Osteoblast (primary cell): ENCODE measurements around the gene GIPR. TPM values are rescaled to one million over a fixed set of nuclear protein-coding genes. Genes with fewer than 3 reads are reported as not detected.

Experiments used
- DNase-seq: peaks from one replicate; pipeline ENCODE4 v3.0.0; 2011; ENCODE audit warnings: low spot score, mixed read lengths; ENCODE audit not compliant: insufficient read length; ENCODE audit errors: missing footprints
- H2AFZ ChIP-seq: 2 replicates; pipeline ENCODE4 v1.6.0; 2011; ENCODE audit warnings: mild to moderate bottlenecking, low read length
- H3K27ac ChIP-seq: 2 replicates; pipeline ENCODE4 v1.5.1; 2011; ENCODE audit warnings: mild to moderate bottlenecking, low read depth, low read length, moderate library complexity
- H3K27me3 ChIP-seq: 2 replicates; pipeline ENCODE4 v1.6.0; 2012; ENCODE audit warnings: mild to moderate bottlenecking, control low read depth, inconsistent platforms, low read length, moderate library complexity; ENCODE audit not compliant: insufficient read depth
- H3K36me3 ChIP-seq: 2 replicates; pipeline ENCODE4 v1.5.1; 2011; ENCODE audit warnings: mild to moderate bottlenecking, low read length, control low read depth, moderate library complexity; ENCODE audit not compliant: insufficient read depth
- H3K4me1 ChIP-seq: 2 replicates; pipeline ENCODE4 v1.5.1; 2011; ENCODE audit warnings: mild to moderate bottlenecking, low read length, control low read depth, moderate library complexity; ENCODE audit not compliant: insufficient read depth
- H3K4me2 ChIP-seq: 2 replicates; pipeline ENCODE4 v1.6.0; 2011; ENCODE audit warnings: mild to moderate bottlenecking, low read length; ENCODE audit not compliant: insufficient read depth
- H3K4me3 ChIP-seq: fragments of 200-600 bp; sonication (generic); 3 replicates; pipeline ENCODE4 v1.5.1; 2012; ENCODE audit warnings: mild to moderate bottlenecking, low read length, inconsistent platforms; ENCODE audit not compliant: insufficient read depth
- H3K79me2 ChIP-seq: 2 replicates; pipeline ENCODE4 v1.6.0; 2012; ENCODE audit warnings: mild to moderate bottlenecking, low read length, control low read depth, inconsistent platforms; ENCODE audit not compliant: insufficient read depth
- H3K9me3 ChIP-seq: 2 replicates; pipeline ENCODE4 v1.5.1; 2011; ENCODE audit warnings: low read depth, low read length, control low read depth
- H4K20me1 ChIP-seq: 2 replicates; pipeline ENCODE4 v1.6.0; 2012; ENCODE audit warnings: mild to moderate bottlenecking, low read length, control low read depth; ENCODE audit not compliant: insufficient read depth
- total RNA-seq: library from RNA; depleted of rRNA; stranded (reverse); fragments of >200 nt; gene quantifications from 2 replicates; pipeline ENCODE4 v1.2.3, GENCODE V29; 2012
- TF ChIP-seq, protein P1 (sequence below): IDR thresholded peaks from 2 replicates; pipeline ENCODE4 v1.5.1; 2011; ENCODE audit warnings: mild to moderate bottlenecking, low read depth, low read length, moderate library complexity; ENCODE audit errors: extremely low read depth

Gene GIPR
- total RNA-seq, 1 donor: under 0.01 TPM

- H3K36me3 ChIP-seq: peaks cover 34% of the 10 kb centered on the region
These were observed 19.6 kb downstream of the GIPR start for GRCh38 chr19:45687599-45687998.

DNA sequence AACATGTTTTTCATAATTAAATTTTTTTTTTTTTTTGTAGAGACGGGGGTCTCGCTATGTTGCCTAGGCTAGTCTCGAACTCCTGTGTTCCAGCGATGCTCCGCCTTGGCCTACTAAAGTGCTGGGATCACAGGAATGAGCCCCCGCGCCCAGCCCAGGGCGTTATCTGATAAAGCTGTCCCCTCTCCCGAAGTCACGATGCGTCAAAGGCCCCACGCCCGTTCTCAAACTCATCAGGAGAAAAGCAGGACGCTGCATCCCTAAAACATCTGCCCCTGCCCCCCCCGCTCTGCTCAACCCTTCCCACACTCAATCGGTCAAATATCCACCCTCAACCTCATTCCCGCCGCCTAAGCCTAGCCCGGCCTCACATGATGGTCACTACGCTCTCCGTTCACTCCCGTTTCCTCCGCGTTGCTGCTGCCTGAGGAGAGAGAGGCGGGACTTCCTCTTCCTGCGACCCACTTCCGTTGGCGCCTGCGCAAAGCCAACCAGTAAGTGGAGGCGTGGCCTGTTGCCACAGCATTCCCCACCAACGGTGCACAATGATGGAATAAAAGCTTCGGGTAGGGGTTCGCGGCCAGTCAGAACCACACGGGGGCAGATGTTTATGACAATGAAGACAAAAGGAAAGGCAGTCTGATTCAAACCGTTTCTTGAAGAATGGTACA, 23.6 kb downstream of the GIPR start, which contains the start of gene SNRPD2:
SNRPD2 (minus strand) TSS at position 438 of the 671 bp plus-strand sequence; CDS start at position 373, 65 bp downstream.
- Histone ChIP-seq H3K36me3 (peaks cover 23% of the 10 kb centered on the region), H4K20me1 (peaks cover 9% of the 10 kb centered on the region)

More at GRCh38 chr19:45687599-45687998, 19.6 kb downstream of the GIPR start:
- H4K20me1 ChIP-seq: peaks cover 4% of the 10 kb centered on the region
- H3K79me2 ChIP-seq: peaks cover 21% of the 10 kb centered on the region
- no peaks in the 10 kb centered on the region for H3K27me3 ChIP-seq
- H3K27ac ChIP-seq: no peak overlapping the region
- peak; percentile 14 for DNase-seq
- TF ChIP-seq, protein P1, sequence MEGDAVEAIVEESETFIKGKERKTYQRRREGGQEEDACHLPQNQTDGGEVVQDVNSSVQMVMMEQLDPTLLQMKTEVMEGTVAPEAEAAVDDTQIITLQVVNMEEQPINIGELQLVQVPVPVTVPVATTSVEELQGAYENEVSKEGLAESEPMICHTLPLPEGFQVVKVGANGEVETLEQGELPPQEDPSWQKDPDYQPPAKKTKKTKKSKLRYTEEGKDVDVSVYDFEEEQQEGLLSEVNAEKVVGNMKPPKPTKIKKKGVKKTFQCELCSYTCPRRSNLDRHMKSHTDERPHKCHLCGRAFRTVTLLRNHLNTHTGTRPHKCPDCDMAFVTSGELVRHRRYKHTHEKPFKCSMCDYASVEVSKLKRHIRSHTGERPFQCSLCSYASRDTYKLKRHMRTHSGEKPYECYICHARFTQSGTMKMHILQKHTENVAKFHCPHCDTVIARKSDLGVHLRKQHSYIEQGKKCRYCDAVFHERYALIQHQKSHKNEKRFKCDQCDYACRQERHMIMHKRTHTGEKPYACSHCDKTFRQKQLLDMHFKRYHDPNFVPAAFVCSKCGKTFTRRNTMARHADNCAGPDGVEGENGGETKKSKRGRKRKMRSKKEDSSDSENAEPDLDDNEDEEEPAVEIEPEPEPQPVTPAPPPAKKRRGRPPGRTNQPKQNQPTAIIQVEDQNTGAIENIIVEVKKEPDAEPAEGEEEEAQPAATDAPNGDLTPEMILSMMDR: no peak
- no peak overlapping the region for H3K4me3 ChIP-seq
- H3K9me3 ChIP-seq: no peaks in the 10 kb centered on the region
- H3K4me1 ChIP-seq: peaks cover 6% of the 10 kb centered on the region
- H3K4me2 ChIP-seq: no peak overlapping the region
- H2AFZ ChIP-seq: no peak overlapping the region

DNA sequence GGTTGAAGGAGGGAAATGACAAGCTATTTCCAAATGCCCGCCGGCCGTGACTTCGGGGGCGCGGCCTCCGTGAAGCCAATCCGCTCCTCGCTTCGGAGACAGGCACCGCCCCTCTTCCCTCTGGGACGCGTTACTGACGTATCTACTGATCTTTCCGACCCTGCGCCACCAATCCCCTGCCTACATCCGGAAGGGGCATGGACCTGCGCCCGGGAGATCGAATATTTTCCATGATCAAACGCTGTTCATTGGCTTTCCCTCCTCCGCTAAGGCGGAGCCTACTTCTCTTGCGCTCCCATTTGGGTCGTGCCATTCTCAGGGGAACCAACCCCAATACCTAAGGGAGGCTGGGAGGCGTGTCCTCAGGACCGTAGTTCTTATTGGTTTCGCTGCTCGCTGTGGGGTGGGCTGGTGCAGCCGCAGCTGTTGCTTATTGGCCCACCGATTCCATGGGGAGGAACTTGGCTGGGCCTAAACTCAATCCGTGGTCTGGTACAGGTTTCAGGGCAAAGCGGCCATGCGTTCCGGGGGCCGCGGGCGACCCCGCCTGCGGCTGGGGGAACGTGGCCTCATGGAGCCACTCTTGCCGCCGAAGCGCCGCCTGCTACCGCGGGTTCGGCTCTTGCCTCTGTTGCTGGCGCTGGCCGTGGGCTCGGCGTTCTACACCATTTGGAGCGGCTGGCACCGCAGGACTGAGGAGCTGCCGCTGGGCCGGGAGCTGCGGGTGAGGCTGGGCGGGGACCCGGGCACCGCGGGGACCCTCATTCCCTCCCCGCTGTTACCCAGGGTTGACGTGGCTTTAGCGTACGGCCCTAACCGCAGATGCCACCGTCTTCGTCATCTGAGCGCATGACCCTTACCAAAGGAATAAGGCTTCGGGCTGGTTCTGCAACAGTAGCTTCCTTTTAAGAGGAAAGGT, 24.4 kb downstream of the GIPR start, which contains the start of gene QPCTL:
QPCTL (plus strand) TSS at position 480 of the 919 bp plus-strand sequence; CDS start at position 518, 38 bp downstream.
- Histone ChIP-seq H3K27ac (peak within 1 kb of the TSS; percentile 93), H2AFZ (peak within 1 kb of the TSS; percentile 95), H3K36me3 (peaks cover 17% of the 10 kb centered on the region), H3K27me3 (no peaks in the 10 kb centered on the region), H3K4me3 (peak within 1 kb of the TSS; percentile 99), H3K79me2 (peaks cover 32% of the 10 kb centered on the region), H4K20me1 (peaks cover 9% of the 10 kb centered on the region), H3K9me3 (no peaks in the 10 kb centered on the region), H3K4me1 (peaks cover 14% of the 10 kb centered on the region), H3K4me2 (peak within 1 kb of the TSS; percentile 100)
- peak; percentile 99 for DNase-seq
- TF ChIP-seq, protein P1: no peak

More for the DNA sequence above, 23.6 kb downstream of the GIPR start, which contains the start of gene SNRPD2:
- Histone ChIP-seq H3K4me2 (peak within 1 kb of the TSS; percentile 100), H3K4me1 (peaks cover 14% of the 10 kb centered on the region), H3K4me3 (peak within 1 kb of the TSS; percentile 99), H3K79me2 (peaks cover 32% of the 10 kb centered on the region), H2AFZ (peak within 1 kb of the TSS; percentile 95), H3K9me3 (no peaks in the 10 kb centered on the region), H3K27me3 (no peaks in the 10 kb centered on the region), H3K27ac (peak within 1 kb of the TSS; percentile 93)
- DNase-seq: peak; percentile 97
- TF ChIP-seq, protein P1: no peak
